GDM1 (cell line): ENCODE results near the gene CRYBA4.

ENCODE experiments used
- DNase-seq: peaks from one replicate; lab custom pipeline; 2025; lab: John Stamatoyannopoulos, UW

CRYBA4 gene

GRCh38 chr22:26624803-26625202, 3.0 kb downstream of the CRYBA4 start:
- no peak for DNase-seq

DNA sequence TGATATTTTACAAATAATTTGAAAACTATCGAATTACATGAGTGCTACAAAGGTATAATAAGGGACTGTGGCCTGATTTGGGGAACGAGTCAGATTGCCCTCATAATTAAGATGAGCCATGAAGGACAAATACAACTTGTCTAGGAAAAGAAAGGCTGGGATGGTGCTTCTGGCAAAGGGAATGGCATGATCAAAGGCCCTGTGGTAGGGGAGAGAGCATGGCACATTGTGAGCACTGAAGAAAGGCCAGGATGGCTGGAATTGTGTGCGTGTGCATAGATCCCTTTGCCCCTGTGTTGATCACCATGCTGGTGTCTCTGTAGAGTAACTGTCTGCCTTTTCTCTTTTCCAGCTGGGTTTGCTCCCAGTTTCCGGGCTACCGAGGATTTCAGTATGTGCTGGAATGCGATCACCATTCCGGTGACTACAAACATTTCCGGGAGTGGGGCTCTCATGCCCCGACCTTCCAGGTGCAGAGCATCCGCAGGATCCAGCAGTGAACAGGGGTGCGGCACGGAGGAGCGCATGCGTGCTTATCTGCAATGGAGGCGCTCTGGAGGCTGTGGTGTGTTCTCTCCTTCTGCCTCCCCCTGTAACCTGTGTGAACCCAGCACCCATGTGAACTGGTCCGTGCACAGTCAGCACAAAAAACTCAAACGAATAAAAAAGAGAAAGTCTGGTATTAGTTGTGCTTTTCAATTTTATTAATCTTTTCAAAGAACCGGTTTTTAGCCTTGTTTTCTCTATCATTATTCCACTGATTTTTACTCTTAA, 8.4 kb downstream of the CRYBA4 start:
- no peak for DNase-seq

DNA sequence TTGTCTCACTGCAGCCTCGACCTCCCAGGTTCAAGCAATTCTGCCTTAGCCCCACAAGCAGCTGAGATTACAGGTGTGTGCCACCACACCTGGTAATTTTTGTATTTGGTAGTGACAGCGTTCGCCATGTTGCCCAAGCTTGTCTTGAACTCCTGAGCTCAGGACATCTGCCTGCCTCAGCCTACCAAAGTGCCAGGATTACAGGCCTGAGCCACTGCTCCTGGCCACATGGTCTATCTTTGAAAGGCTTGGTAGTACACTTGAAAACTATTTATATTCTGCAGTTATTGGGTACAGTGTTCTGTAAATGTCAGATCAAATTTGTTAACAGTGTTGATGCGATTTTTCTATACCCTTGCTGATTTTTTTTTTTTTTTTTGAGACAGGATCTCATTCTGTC, 9.5 kb downstream of the CRYBA4 start:
- DNase-seq = no peak

GRCh38 chr22:26632422-26633155, 10.8 kb downstream of the CRYBA4 start:
- no peak for DNase-seq

GRCh38 chr22:26634189-26634588, 12.4 kb downstream of the CRYBA4 start:
- no peak for DNase-seq

GRCh38 chr22:26635117-26635516, 13.4 kb downstream of the CRYBA4 start:
- DNase-seq = no peak

DNA sequence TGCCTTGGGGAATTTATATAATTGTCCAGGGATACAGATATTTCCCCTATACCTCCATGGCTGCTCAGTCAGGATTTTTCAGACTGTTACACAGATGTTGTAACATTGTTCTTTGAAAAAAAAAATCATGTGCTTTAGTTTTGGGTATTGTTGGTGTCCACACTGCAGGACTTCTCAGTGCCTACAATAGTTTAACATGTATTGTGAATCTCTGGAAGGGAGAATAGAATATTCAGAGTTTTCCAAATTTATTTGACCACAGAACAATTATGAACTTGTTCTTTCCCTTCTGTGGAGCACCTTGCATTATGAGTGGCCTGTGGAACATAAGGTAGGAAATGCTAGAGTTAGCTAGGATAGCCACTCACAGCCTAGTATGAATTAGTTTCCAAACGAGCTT, 14.5 kb downstream of the CRYBA4 start:
- no peak for DNase-seq

DNA sequence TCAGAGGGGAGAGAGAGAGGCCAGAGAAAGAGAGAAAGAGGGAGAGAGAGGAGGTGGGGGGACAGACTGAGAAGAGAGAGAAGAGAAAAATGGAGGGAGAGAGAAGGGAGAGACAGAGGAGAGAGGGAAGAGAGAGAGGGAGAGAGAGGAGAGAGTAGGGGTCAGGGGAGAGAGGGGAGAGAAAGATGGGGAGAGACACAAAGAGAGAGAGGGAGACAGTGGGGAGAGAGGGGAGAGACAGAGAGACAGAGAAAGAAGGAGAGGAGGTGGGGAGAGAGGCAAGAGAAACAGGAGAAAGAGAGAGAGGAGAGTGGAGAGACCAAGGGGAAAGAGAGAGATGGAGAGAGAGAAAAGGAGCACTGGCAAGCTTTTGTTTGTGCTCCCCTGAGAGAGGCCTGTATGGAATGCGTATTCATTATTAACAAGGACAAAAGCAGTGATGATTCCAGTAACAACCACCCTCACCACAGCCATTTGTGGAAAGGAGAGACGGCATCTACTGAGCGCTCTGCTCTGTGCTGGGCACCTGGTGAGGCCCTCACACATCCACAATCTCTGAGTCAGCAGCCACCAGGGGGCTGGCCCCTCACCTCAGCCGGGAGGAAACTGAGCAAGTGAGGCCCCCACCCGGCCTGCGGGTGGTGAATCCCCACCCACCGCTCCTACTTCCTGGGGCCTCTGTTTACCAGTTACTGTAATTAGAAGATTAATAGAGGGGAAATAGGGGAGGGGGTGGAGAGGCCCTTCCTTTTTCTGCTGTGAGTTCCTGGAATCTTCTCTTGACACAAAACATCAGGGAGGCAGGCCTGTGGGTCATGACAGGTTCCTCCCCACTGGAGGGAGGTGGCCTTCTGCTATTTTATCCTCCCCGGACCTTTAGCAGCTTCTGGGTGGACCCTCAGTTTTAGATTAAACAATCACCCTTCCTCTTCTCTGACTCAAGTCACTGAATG, 21.0 kb downstream of the CRYBA4 start:
- DNase-seq = no peak

- DNase-seq = no peak
Measured at GRCh38 chr22:26643418-26644100, 21.8 kb downstream of the CRYBA4 start.

- no peak for DNase-seq
Measured at GRCh38 chr22:26646158-26646557, 24.4 kb downstream of the CRYBA4 start.

DNA sequence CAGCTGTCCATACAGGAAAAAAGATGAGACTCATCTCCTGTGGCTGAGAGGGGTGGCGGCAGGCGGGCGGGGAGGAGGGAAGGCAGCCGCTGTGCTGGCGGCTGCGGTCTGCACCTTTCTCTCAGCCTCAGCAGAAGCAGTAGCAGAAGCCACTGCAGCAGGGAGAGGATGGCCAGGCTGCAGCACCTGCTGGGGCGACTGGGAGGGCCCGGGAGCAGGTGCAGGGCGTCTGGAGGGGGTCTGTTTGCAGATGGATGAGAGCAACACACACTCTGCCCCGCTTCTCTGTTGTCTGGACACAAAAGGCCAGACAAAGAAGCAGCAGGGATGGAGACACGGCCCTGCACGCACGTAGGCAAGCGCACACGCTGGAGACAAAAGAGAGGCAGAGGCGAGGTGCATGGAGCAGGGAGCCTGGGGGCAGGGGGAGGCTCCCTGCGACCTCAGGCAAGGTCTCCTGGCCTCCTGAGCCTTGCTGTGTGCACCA, 26.3 kb downstream of the CRYBA4 start:
- DNase-seq = no peak

DNA sequence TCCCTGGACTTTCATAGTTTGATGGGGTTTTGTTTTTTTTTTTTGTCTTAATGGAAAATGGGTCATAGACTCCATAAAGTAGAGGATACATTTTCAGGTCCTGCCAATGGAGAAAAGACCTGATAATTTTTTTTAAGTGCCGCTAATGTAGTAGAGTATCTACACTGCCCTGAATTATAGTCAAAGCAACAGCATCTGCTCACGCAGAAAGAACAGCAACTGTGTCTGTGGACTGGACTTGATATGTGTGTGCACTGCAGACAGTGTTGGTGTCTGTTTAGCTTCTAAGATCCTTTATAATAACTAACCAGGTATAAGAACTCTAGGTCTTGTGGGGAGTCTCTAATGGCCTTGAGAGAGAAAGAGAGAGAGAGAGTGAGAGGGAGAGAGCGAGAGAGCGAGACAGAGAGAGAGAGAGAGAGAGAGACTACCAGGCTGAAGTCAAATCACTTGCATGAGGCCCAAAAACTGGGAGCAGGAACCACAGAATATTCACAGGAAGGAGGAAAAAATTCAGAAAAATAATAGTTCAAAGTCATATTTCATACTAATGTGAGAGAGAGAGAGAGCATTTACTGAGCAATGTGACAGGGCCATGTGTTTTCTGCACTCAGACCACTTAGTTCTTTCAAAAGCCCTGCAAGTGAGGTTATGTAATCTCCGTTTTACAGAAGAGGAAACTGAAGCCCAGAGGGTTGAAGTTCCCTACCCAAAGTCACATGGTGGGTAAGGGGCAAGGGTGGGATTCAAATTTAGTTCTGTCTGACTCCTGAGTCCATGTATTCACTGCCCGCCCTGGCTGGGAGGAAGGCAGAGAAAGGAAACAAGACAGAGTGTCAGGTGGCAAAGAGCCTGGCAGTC, 27.0 kb downstream of the CRYBA4 start:
- DNase-seq = peak; percentile 26

GRCh38 chr22:26650722-26651421, 29.1 kb downstream of the CRYBA4 start:
- DNase-seq = no peak

DNA sequence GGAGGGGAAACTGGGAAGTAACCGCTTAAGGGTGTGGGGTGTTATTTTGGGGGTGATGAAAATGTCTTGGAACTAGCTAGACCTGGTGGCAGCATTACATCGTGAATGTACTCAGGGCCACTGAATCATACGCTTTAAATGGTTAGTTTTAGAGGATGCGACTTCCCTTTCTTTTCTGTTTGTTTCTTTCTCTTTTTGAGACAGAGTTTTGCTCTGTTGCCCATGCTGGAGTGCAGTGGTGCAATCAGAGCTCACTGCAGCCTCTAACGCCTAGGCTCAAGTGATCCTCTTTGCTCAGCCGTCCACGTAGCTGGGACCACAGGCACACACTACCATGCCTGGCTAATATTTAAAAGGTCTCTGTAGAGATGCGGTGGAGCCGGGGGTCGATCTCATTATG, 30.1 kb downstream of the CRYBA4 start:
- no peak for DNase-seq

- no peak for DNase-seq
Measured at GRCh38 chr22:26656891-26657851, 35.4 kb downstream of the CRYBA4 start, which contains the start of gene MIAT. MIAT (plus strand) TSS chr22:26657588.

DNA sequence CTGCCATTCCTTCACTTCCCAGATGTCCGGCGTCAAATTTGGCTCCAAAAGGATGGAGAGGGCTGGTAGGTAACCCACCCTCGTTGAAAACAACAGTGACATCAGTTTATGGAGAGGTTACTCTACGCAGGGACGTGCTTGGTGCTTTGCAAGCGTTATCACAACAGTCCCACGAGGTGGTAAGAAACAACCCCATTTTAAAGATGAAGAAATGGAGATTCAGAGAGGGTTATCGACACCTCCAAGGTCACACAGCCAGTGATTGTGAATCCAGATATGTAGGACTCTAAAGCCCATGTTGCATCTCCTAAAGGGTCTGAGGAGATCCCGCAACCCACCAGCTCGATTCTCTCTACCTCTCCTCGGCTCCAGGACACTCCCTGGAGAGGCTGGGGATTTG, 36.4 kb downstream of the CRYBA4 start:
- no peak for DNase-seq

DNA sequence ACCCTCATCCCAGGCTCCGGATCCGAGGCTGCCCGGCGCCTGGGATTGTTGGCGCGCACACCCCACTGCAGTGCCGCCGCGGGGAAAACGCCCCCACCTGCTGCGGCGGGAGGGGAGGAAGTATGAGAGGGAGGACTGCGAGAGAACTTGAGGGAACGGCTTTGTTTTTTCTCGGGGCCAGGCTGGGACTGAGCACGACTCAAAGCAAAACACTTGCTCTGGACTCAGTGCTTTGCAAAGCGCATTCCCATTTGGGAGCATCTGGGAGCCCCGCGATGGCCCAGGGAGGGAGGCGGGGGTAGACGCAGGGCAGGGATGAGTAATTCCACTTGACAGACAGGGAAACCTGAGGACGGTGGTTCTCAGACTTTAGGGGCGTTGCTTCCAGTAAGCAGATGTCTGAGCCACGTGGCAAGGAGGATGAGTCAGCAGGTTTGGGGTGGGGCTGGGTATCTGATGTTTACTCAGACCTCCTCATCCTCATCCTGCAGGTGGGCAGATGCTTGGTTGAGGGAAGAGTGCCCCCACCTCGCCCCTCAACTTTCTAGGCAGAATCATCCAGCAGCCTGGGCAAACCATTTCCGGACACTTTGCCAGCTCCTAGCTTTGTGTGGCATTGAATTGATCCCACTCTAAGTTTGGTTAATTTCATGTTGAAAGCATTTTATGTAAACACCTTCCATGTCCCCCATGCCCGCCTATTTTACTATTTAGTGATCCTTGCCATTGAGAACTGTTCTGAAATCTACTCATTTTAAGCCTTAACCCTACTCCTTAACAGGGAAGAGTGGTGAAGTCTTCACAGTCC, 37.1 kb downstream of the CRYBA4 start:
- peak; percentile 48 for DNase-seq

DNA sequence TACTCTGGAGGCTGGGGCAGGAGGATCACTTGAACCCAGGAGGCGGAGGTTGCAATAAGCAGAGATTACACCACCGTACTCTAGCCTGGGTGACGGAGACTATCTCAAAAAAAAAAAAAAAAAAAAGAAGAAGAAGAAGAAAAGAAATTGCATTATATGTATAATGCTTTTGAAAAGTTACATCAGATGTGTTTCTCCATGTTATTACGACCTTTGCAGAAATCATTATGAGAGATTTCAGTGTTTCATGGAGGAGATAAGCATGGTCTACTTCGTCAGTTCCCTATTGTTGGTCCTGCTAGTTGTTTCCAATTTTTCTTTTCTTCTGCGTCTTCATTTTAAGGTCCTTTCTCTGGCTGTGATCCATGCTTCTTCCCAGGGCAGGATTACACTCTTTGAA, 38.6 kb downstream of the CRYBA4 start:
- DNase-seq = no peak
